Measurements from ENCODE around the gene RNF34. TPM values are rescaled to one million over a fixed set of nuclear protein-coding genes. Genes with fewer than 3 reads are reported as not detected.
A peak's percentile ranks its signal among the peaks of the same experiment; 100 is the strongest.

Gene RNF34
- 10 to 100 TPM; 25.1 to 31.4 (median 26.1) TPM for total RNA-seq
- polyA plus RNA-seq, result 21.1 TPM
- long read RNA-seq, donor 1, transcript RNF34-201 (6 exons, 2,066 nt), result major isoform, 47 of 63 reads
- long read RNA-seq, donor 1, partial matches to known transcripts, result 6 of 63 reads
- long read RNA-seq, donor 1, other reads (novel, unspliced or antisense), result 9 of 63 reads
- long read RNA-seq, donor 2, transcript RNF34-201 (6 exons, 2,066 nt), result major isoform, 13 of 16 reads
- long read RNA-seq, donor 2, partial matches to known transcripts, result 0 of 16 reads
- long read RNA-seq, donor 2, other reads (novel, unspliced or antisense), result 2 of 16 reads
- long read RNA-seq, donor 3, transcript RNF34-201 (6 exons, 2,066 nt), result major isoform, 78 of 103 reads
- long read RNA-seq, donor 3, transcript RNF34-203 (7 exons, 2,051 nt), result minor isoform, 7 of 103 reads
- long read RNA-seq, donor 3, partial matches to known transcripts, result 6 of 103 reads
- long read RNA-seq, donor 3, other reads (novel, unspliced or antisense), result 12 of 103 reads
- long read RNA-seq, donor 4, transcript RNF34-201 (6 exons, 2,066 nt), result major isoform, 18 of 24 reads
- long read RNA-seq, donor 4, partial matches to known transcripts, result 0 of 24 reads
- long read RNA-seq, donor 4, other reads (novel, unspliced or antisense), result 6 of 24 reads

- intact Hi-C loops (cut with DNase I), result no loop called here
- Histone ChIP-seq H3K27me3 (ENCODE audit: control insufficient read depth, insufficient read depth) (no peaks in the 10 kb centered on the region), H3K9me3 (ENCODE audit: control insufficient read depth, low read length) (no peaks in the 10 kb centered on the region), H3K4me3 (ENCODE audit: low read length) (peak within 1 kb of the TSS; percentile 79), H3K4me1 (ENCODE audit: control insufficient read depth, insufficient read depth, low read length) (peaks cover 3% of the 10 kb centered on the region), H3K27ac (ENCODE audit: low read length) (peak within 1 kb of the TSS; percentile 80)
- under 1% methylated on average over 77 of the region's 77 CpGs for WGBS
- ATAC-seq, result peak; percentile 99
- DNase-seq, result peak; percentile 99 to 100 (median 100)
Observed at GRCh38 chr12:121399391-121400331, at the start of gene RNF34. RNF34 (plus strand) TSS chr12:121400118; CDS start chr12:121400213, 95 bp downstream.

GRCh38 chr12:121351820-121352681 is 47.9 kb upstream of the RNF34 start, which contains the start of gene ANAPC5:
ANAPC5 (minus strand) TSS chr12:121352411; CDS start chr12:121352340, 71 bp downstream.
- DNase-seq, result peak; percentile 94 to 97 (median 95)
- H3K27ac ChIP-seq (ENCODE audit: low read length), result peak within 1 kb of the TSS; percentile 78
- no peaks in the 10 kb centered on the region for H3K9me3 ChIP-seq (ENCODE audit: control insufficient read depth, low read length)
- H3K27me3 ChIP-seq (ENCODE audit: control insufficient read depth, insufficient read depth), result no peaks in the 10 kb centered on the region
- peak; percentile 100 for ATAC-seq
- peak within 1 kb of the TSS; percentile 78 for H3K4me3 ChIP-seq (ENCODE audit: low read length)
- intact Hi-C loops (cut with DNase I), result no loop called here
- H3K4me1 ChIP-seq (ENCODE audit: control insufficient read depth, insufficient read depth, low read length), result no peaks in the 10 kb centered on the region
- under 1% methylated on average over 49 of the region's 49 CpGs for WGBS

GRCh38 chr12:121352682-121353018 is 47.3 kb upstream of the RNF34 start:
- H3K4me1 ChIP-seq (ENCODE audit: control insufficient read depth, insufficient read depth, low read length), result no peaks in the 10 kb centered on the region
- peak overlapping the region; percentile 78 for H3K4me3 ChIP-seq (ENCODE audit: low read length)
- WGBS, result 1% methylated on average over 12 of the region's 12 CpGs
- DNase-seq (no peak), ATAC-seq (peak; percentile 79 to 82)
- no peaks in the 10 kb centered on the region for H3K9me3 ChIP-seq (ENCODE audit: control insufficient read depth, low read length)
- peak overlapping the region; percentile 78 for H3K27ac ChIP-seq (ENCODE audit: low read length)
- intact Hi-C loops (cut with DNase I), result no loop called here
- H3K27me3 ChIP-seq (ENCODE audit: control insufficient read depth, insufficient read depth), result no peaks in the 10 kb centered on the region

- no peaks in the 10 kb centered on the region for H3K27me3 ChIP-seq (ENCODE audit: control insufficient read depth, insufficient read depth)
- no peaks in the 10 kb centered on the region for H3K9me3 ChIP-seq (ENCODE audit: control insufficient read depth, low read length)
- no peak overlapping the region for H3K27ac ChIP-seq (ENCODE audit: low read length)
- ATAC-seq (no peak), DNase-seq (no peak)
- no peak overlapping the region for H3K4me3 ChIP-seq (ENCODE audit: low read length)
- H3K4me1 ChIP-seq (ENCODE audit: control insufficient read depth, insufficient read depth, low read length), result no peaks in the 10 kb centered on the region
- intact Hi-C loops (cut with DNase I), result no loop called here
- 88% methylated on average over 6 of the region's 6 CpGs for WGBS
Observed at GRCh38 chr12:121355818-121356217, 44.1 kb upstream of the RNF34 start.

GRCh38 chr12:121356657-121357056 is 43.3 kb upstream of the RNF34 start:
- 82% methylated on average over 3 of the region's 3 CpGs for WGBS
- Histone ChIP-seq H3K27ac (ENCODE audit: low read length) (no peak overlapping the region), H3K4me3 (ENCODE audit: low read length) (no peak overlapping the region), H3K4me1 (ENCODE audit: control insufficient read depth, insufficient read depth, low read length) (no peaks in the 10 kb centered on the region), H3K27me3 (ENCODE audit: control insufficient read depth, insufficient read depth) (no peaks in the 10 kb centered on the region), H3K9me3 (ENCODE audit: control insufficient read depth, low read length) (no peaks in the 10 kb centered on the region)
- intact Hi-C loops (cut with DNase I), result no loop called here
- DNase-seq, result no peak
- no peak for ATAC-seq

GRCh38 chr12:121357331-121357730 is 42.6 kb upstream of the RNF34 start:
- Histone ChIP-seq H3K4me3 (ENCODE audit: low read length) (no peak overlapping the region), H3K4me1 (ENCODE audit: control insufficient read depth, insufficient read depth, low read length) (no peaks in the 10 kb centered on the region), H3K9me3 (ENCODE audit: control insufficient read depth, low read length) (no peaks in the 10 kb centered on the region), H3K27me3 (ENCODE audit: control insufficient read depth, insufficient read depth) (no peaks in the 10 kb centered on the region), H3K27ac (ENCODE audit: low read length) (no peak overlapping the region)
- WGBS, result 68% methylated on average over 4 of the region's 4 CpGs
- intact Hi-C loops (cut with DNase I), result no loop called here
- DNase-seq, result no peak
- no peak for ATAC-seq

- DNase-seq (no peak), ATAC-seq (no peak)
- H3K27ac ChIP-seq (ENCODE audit: low read length), result no peak overlapping the region
- H3K9me3 ChIP-seq (ENCODE audit: control insufficient read depth, low read length), result no peaks in the 10 kb centered on the region
- H3K4me1 ChIP-seq (ENCODE audit: control insufficient read depth, insufficient read depth, low read length), result no peaks in the 10 kb centered on the region
- 71% methylated on average over 3 of the region's 3 CpGs for WGBS
- no peak overlapping the region for H3K4me3 ChIP-seq (ENCODE audit: low read length)
- no peaks in the 10 kb centered on the region for H3K27me3 ChIP-seq (ENCODE audit: control insufficient read depth, insufficient read depth)
- intact Hi-C loops (cut with DNase I), result no loop called here
Observed at GRCh38 chr12:121358073-121358472, 41.8 kb upstream of the RNF34 start.

- H3K27ac ChIP-seq (ENCODE audit: low read length), result no peak overlapping the region
- no peak overlapping the region for H3K4me3 ChIP-seq (ENCODE audit: low read length)
- no peaks in the 10 kb centered on the region for H3K4me1 ChIP-seq (ENCODE audit: control insufficient read depth, insufficient read depth, low read length)
- no peaks in the 10 kb centered on the region for H3K27me3 ChIP-seq (ENCODE audit: control insufficient read depth, insufficient read depth)
- DNase-seq (no peak), ATAC-seq (no peak)
- H3K9me3 ChIP-seq (ENCODE audit: control insufficient read depth, low read length), result no peaks in the 10 kb centered on the region
- 47% methylated on average over 5 of the region's 5 CpGs for WGBS
- intact Hi-C loops (cut with DNase I), result no loop called here
Observed at GRCh38 chr12:121364683-121365121, 35.2 kb upstream of the RNF34 start.

GRCh38 chr12:121365416-121366062 is 34.4 kb upstream of the RNF34 start:
- H3K9me3 ChIP-seq (ENCODE audit: control insufficient read depth, low read length), result no peaks in the 10 kb centered on the region
- no peaks in the 10 kb centered on the region for H3K4me1 ChIP-seq (ENCODE audit: control insufficient read depth, insufficient read depth, low read length)
- intact Hi-C loops (cut with DNase I), result no loop called here
- H3K27me3 ChIP-seq (ENCODE audit: control insufficient read depth, insufficient read depth), result no peaks in the 10 kb centered on the region
- H3K4me3 ChIP-seq (ENCODE audit: low read length), result no peak overlapping the region
- WGBS, result 59% methylated on average over 5 of the region's 5 CpGs
- ATAC-seq, result no peak
- no peak overlapping the region for H3K27ac ChIP-seq (ENCODE audit: low read length)
- DNase-seq, result no peak

- no peak for ATAC-seq
- Histone ChIP-seq H3K27me3 (ENCODE audit: control insufficient read depth, insufficient read depth) (no peaks in the 10 kb centered on the region), H3K4me3 (ENCODE audit: low read length) (no peak overlapping the region), H3K4me1 (ENCODE audit: control insufficient read depth, insufficient read depth, low read length) (no peaks in the 10 kb centered on the region), H3K9me3 (ENCODE audit: control insufficient read depth, low read length) (no peaks in the 10 kb centered on the region), H3K27ac (ENCODE audit: low read length) (no peak overlapping the region)
- DNase-seq, result no peak
- WGBS, result 57% methylated on average over 4 of the region's 4 CpGs
- intact Hi-C loops (cut with DNase I), result no loop called here
Observed at GRCh38 chr12:121366063-121366459, 33.9 kb upstream of the RNF34 start.

All from right cardiac atrium (tissue), 5 donors.